AG09309 (cell line): Measurements from ENCODE around the gene SLC33A1.

Experiments
- DNase-seq: peaks from one replicate; pipeline ENCODE4 v3.0.0-alpha.2; 2010; ENCODE audit warnings: low read depth
- H3K4me3 ChIP-seq: 2 replicates; pipeline ENCODE4 v1.5.1; 2011; ENCODE audit warnings: mild to moderate bottlenecking, low read depth, low read length, moderate library complexity; ENCODE audit not compliant: control insufficient read depth
- CTCF ChIP-seq: IDR thresholded peaks from 2 replicates; pipeline ENCODE4 v1.5.1; 2011; ENCODE audit warnings: mild to moderate bottlenecking, low read depth, low read length, inconsistent platforms; ENCODE audit not compliant: insufficient read depth, control insufficient read depth; ENCODE audit errors: missing control alignments

SLC33A1 gene

GRCh38 chr3:155790272-155790925, 63.8 kb downstream of the SLC33A1 start:
- TF ChIP-seq CTCF: no peak

GRCh38 chr3:155785662-155786295, 68.4 kb downstream of the SLC33A1 start:
- no peak for TF ChIP-seq CTCF
- no peak for DNase-seq
- no peak overlapping the region for H3K4me3 ChIP-seq

More at GRCh38 chr3:155790272-155790925, 63.8 kb downstream of the SLC33A1 start:
- DNase-seq: no peak
- no peak overlapping the region for H3K4me3 ChIP-seq

- no peak overlapping the region for H3K4me3 ChIP-seq
- DNase-seq: no peak
- TF ChIP-seq CTCF: no peak
Observed at GRCh38 chr3:155782390-155782953, 71.8 kb downstream of the SLC33A1 start.

GRCh38 chr3:155780291-155780690, 73.9 kb downstream of the SLC33A1 start:
- H3K4me3 ChIP-seq: no peak overlapping the region
- no peak for TF ChIP-seq CTCF
- no peak for DNase-seq

GRCh38 chr3:155778462-155778861, 75.8 kb downstream of the SLC33A1 start:
- no peak for DNase-seq
- no peak for TF ChIP-seq CTCF
- H3K4me3 ChIP-seq: no peak overlapping the region

GRCh38 chr3:155772801-155773200, 81.4 kb downstream of the SLC33A1 start:
- no peak for TF ChIP-seq CTCF
- no peak overlapping the region for H3K4me3 ChIP-seq
- DNase-seq: no peak

- no peak for TF ChIP-seq CTCF
- DNase-seq: no peak
- no peak overlapping the region for H3K4me3 ChIP-seq
Observed at GRCh38 chr3:155771126-155771525, 83.1 kb downstream of the SLC33A1 start.
